Gastroesophageal sphincter (tissue), 4 donors: ENCODE measurements around the gene RTN1. TPM values are rescaled to one million over a fixed set of nuclear protein-coding genes. Genes with fewer than 3 reads are reported as not detected.

Experiments
- ATAC-seq: fragments of 150-250 bp; one replicate; pipeline ENCODE4 v1.9.1; 2016; ENCODE audit warnings: mild to moderate bottlenecking, moderate library complexity
- H3K27ac ChIP-seq, 4 donors: fragments of 200-600 bp; sonication (generic) in 3 of 4; 1 replicate in 3 of 4; 2 replicates in 1 of 4; pipeline ENCODE4 v1.5.1; 2016 to 2019
- H3K27me3 ChIP-seq: fragments of 200-600 bp; sonication (generic); one replicate; pipeline ENCODE4 v1.5.1; 2019
- H3K36me3 ChIP-seq, 2 donors: fragments of 200-600 bp; sonication (generic); one replicate each; pipeline ENCODE4 v1.5.1; 2019; ENCODE audit warnings: control low read depth in 1 of 2
- H3K4me1 ChIP-seq, 3 donors: fragments of 200-600 bp; sonication (generic); 1 replicate in 2 of 3; 2 replicates in 1 of 3; pipeline ENCODE4 v1.5.1; 2016 to 2019; ENCODE audit warnings: control low read depth in 2 of 3
- H3K4me3 ChIP-seq, 2 donors: fragments of 200-600 bp; sonication (generic); one replicate each; pipeline ENCODE4 v1.5.1; 2019; ENCODE audit warnings: mild to moderate bottlenecking in 1 of 2, moderate library complexity in 1 of 2
- H3K9me3 ChIP-seq, 3 donors: fragments of 200-600 bp; sonication (generic); one replicate each; pipeline ENCODE4 v1.5.1; 2017 to 2019; ENCODE audit warnings: control low read depth in 2 of 3
- CTCF ChIP-seq, 4 experiments: fragments of 200-600 bp in 2 of 4; fragments of 450-650 bp in 2 of 4; sonication (generic) in 1 of 4; IDR thresholded peaks; one replicate each; pipeline ENCODE4 v1.5.1; 2017 to 2019; ENCODE audit warnings: antibody characterized with exemption in 4 of 4, mild to moderate bottlenecking in 2 of 4, moderate library complexity in 2 of 4
- EP300 ChIP-seq: sonication (generic); formaldehyde crosslinking; IDR thresholded peaks from one replicate; pipeline ENCODE4 v1.6.1; 2017; ENCODE audit warnings: antibody characterized with exemption, mild to moderate bottlenecking
- POLR2A ChIP-seq, 2 donors: fragments of 450-650 bp; IDR thresholded peaks; one replicate each; pipeline ENCODE4 v1.6.1; 2017; ENCODE audit warnings: antibody characterized with exemption in 2 of 2, mild to moderate bottlenecking in 2 of 2, moderate library complexity in 1 of 2
- POLR2AphosphoS5 ChIP-seq: sonication (generic); formaldehyde crosslinking; IDR thresholded peaks from one replicate; pipeline ENCODE4 v1.6.1; 2017; ENCODE audit warnings: antibody characterized with exemption
- WGBS, 2 donors: methylation state at CpG; one replicate each; pipeline ENCODE4 v1.1.5; 2018; ENCODE audit warnings: low coverage in 1 of 2; 5-methylcytosine and 5-hydroxymethylcytosine counted together
- small RNA-seq, 4 donors: library from RNA; depleted of rRNA; stranded (forward); fragments of <200 nt; gene quantifications; one replicate each; pipeline ENCODE3, GENCODE V24; 2016
- total RNA-seq, 4 donors: library from RNA; depleted of rRNA; stranded (reverse); fragments of >200 nt; gene quantifications; one replicate each; pipeline ENCODE4 v1.1.0, GENCODE V29; 2016

The RTN1 gene
- total RNA-seq, 4 donors from 2014 or later, result 1.4 to 6.9 (median 6.5) TPM

DNA sequence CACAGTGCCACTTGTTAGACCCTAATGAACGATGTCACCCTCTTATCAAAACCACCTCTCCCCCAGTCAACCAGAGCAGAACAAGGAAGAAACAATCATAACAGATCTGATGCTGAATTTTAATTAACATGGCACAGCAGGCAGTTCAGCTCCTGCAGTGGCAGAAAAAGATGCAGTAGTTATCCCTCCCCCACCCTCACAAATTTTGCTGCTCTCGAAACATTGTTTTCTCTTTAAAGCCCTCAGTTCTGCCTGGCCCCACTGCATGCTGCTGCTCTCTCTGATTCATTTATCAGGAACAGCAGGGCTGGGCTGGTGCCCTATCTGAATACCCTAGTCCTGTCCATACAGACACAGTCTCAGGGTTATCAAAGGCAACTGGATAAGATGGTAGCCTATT lies 306.2 kb downstream of the RTN1 start:
- Histone ChIP-seq H3K9me3 (no peaks in the 10 kb centered on the region), H3K4me1 (no peaks in the 10 kb centered on the region), H3K27ac (no peak overlapping the region), H3K27me3 (peaks cover 12% of the 10 kb centered on the region), H3K36me3 (no peaks in the 10 kb centered on the region), H3K4me3 (no peak overlapping the region)
- ATAC-seq, result no peak
- no peak for TF ChIP-seq POLR2AphosphoS5
- no peak for TF ChIP-seq CTCF (IDR thresholded peaks at IDR 0.05)
- no peak for TF ChIP-seq EP300
- 10 to 33% methylated on average over 2 of the region's 2 CpGs for WGBS, 2 donors

GRCh38 chr14:59547310-59547709 lies 323.3 kb downstream of the RTN1 start:
- Histone ChIP-seq H3K27ac (no peak overlapping the region), H3K4me1 (no peaks in the 10 kb centered on the region), H3K9me3 (peaks cover 0 to 12% (median 0%) of the 10 kb centered on the region in 3 donors), H3K4me3 (no peak overlapping the region), H3K27me3 (no peaks in the 10 kb centered on the region), H3K36me3 (no peaks in the 10 kb centered on the region)
- TF ChIP-seq POLR2A (IDR thresholded peaks at IDR 0.05) (no peak), EP300 (no peak), POLR2AphosphoS5 (no peak), CTCF (IDR thresholded peaks at IDR 0.05) (no peak)
- ATAC-seq, result no peak
- 72% methylated on average over 2 of the region's 2 CpGs for WGBS, 2 donors

Small RNA genes within 50 kb of the gene (small RNA-seq; reads per million reads assigned to genes)
- 0 reads per million in 4 donors for gene MIR5586

Other genes with a start within 250 kb of the RTN1 start
- gene LRRC9, start 49.4 kb upstream of the RTN1 start, total RNA-seq, result not detected
- gene PCNX4, start 221.1 kb upstream of the RTN1 start, total RNA-seq, result 10 to 100 TPM; 30.0 to 65.7 (median 40.2) TPM